GM12865 (cell line): ENCODE results near the gene YWHAG.
"Not testable (repeated sequence)": the region's sequence is repeated elsewhere in the genome, so short reads cannot be mapped to it uniquely, and the experiment has no call there.

Experiments used
- DNase-seq: peaks from one replicate; pipeline ENCODE4 v3.0.0; 2010; ENCODE audit warnings: low read depth
- H3K4me3 ChIP-seq: 2 replicates; pipeline ENCODE4 v1.5.1; 2011; ENCODE audit warnings: mild to moderate bottlenecking, low read depth, low read length, control low read depth
- CTCF ChIP-seq: IDR thresholded peaks from 2 replicates; pipeline ENCODE4 v1.5.1; 2011; ENCODE audit warnings: low read length, control low read depth, low read depth, inconsistent platforms; ENCODE audit not compliant: insufficient read depth; ENCODE audit errors: missing control alignments

YWHAG gene

GRCh38 chr7:76337147-76337546 is 21.6 kb downstream of the YWHAG start:
- H3K4me3 ChIP-seq = no peak overlapping the region
- no peak for TF ChIP-seq CTCF
- no peak for DNase-seq

GRCh38 chr7:76336094-76336493 is 22.7 kb downstream of the YWHAG start:
- H3K4me3 ChIP-seq = no peak overlapping the region
- no peak for DNase-seq

GRCh38 chr7:76335417-76335816 is 23.4 kb downstream of the YWHAG start:
- H3K4me3 ChIP-seq, DNase-seq: not testable (repeated sequence)

More at GRCh38 chr7:76336094-76336493, 22.7 kb downstream of the YWHAG start:
- no peak for TF ChIP-seq CTCF

GRCh38 chr7:76334320-76334967 is 24.3 kb downstream of the YWHAG start:
- no peak for DNase-seq
- H3K4me3 ChIP-seq = no peak overlapping the region
- TF ChIP-seq CTCF = no peak

GRCh38 chr7:76333511-76334101 is 25.2 kb downstream of the YWHAG start:
- DNase-seq = no peak
- H3K4me3 ChIP-seq = no peak overlapping the region
- TF ChIP-seq CTCF = no peak

- no peak for TF ChIP-seq CTCF
- no peak overlapping the region for H3K4me3 ChIP-seq
- no peak for DNase-seq
Observed at GRCh38 chr7:76332078-76332477, 26.7 kb downstream of the YWHAG start.

- no peak for DNase-seq
- H3K4me3 ChIP-seq = no peak overlapping the region
- TF ChIP-seq CTCF = no peak
Observed at GRCh38 chr7:76330673-76331072, 28.1 kb downstream of the YWHAG start.
